HG02798 (cell line): Measurements from ENCODE around the gene ADAM23.
A peak's percentile ranks its signal among the peaks of the same experiment; 100 is the strongest.

Experiments
- ATAC-seq: cut with Tn5 transposase; IDR thresholded peaks from one replicate; pipeline ENCODE4 v1.9.1; 2021; ENCODE audit warnings: mild to moderate bottlenecking; ENCODE audit not compliant: unreplicated experiment, poor library complexity

Gene ADAM23

DNA sequence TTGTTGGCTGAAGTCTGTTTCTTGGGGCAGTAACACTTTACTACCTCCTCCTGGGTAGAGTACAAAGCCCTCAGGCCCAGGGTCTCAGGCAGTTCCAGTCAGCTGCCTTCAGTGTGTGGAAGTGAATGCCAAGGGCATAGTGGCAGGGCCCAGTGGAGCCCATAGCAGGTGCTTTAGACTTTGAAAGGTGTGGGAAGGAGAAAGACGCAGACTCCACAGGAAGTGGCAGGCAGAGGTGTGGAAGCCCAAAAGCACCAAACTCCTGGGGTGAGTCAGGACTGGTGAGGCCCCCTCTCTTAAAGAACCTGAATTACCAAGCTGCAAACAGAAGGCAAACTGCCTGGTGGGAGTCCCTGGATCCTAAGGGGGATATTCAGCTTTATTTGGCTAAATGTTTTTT, 45.3 kb downstream of the ADAM23 start:
- no peak for ATAC-seq

DNA sequence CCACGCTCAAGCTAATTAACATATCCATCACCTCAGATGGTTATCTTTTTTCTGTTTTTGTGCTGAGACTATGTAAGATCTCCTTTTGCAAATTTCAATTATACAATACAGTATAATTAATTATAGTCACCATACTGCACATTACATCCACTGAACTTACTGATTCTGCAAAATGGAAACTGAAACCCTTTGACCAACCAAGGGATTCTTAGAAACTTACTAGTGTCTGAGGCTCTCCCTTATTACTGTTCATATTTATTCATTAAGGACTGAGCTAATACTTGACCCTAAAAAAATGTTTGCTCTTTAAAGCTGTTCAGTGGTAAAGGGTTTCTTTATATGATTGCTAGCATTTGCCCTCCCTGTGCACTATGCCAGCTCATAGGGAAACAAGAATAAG, 50.7 kb downstream of the ADAM23 start:
- no peak for ATAC-seq

DNA sequence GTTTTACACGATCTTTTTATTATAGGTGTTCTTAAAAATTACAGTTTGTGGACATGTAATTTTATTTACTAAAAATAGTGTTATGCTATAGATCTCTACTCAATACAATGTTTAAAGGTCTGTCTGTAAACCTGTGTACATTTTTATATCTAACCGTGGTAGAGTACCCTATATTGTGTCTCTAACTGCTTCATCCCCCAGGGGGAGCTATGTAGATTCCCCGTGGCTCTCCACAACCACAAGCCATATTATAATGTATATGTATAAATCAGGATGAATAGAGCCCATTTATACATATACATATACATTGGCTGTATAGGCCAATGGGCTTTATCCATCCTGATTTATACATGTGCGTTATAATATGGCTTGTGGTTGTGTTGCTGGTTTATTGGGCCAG, 59.4 kb downstream of the ADAM23 start:
- no peak for ATAC-seq

- no peak for ATAC-seq
These were observed 68.0 kb downstream of the ADAM23 start for GRCh38 chr2:206511283-206511682.

GRCh38 chr2:206512999-206513398, 69.7 kb downstream of the ADAM23 start:
- ATAC-seq: no peak

DNA sequence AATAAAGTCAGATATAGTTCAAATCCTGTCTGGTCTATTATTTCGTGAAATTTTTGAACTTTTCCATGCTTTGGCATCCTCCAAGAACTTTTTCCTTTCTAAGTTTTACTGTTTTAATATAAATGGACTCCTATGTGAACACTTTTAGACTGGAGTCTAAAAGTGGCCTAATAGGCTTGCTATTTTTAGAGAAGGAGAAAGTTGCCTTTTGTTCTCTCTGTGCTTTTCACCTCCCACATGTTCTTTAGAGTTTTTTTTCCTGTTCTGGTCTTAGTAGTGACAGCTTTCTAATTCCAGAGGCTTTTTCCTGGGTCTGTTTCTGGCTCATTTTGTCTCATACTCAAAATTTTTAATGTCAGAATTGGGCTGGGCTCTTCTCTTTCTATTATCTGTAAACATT, 72.2 kb downstream of the ADAM23 start:
- ATAC-seq: no peak

- no peak for ATAC-seq
These were observed 75.7 kb downstream of the ADAM23 start for GRCh38 chr2:206518997-206519396.

DNA sequence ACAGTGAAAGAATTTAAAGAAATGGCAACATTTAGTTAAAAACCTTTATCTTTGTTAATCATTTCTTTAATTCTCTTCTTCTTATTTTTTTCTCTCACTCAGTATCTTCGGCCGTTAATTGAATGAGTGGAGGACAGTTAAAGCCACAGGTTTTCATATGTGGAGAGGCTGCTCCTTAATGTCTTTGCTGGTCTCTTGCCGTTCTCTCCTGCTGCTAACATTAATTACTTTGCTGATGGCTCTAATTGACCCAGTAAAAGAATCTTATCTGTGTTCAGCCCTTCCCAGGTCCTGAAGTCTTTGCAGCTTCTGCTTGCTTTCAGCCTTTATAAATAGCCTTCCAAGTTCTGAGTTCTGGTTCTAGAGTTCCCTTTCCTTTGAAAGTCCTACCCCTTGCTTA, 77.1 kb downstream of the ADAM23 start:
- no peak for ATAC-seq

DNA sequence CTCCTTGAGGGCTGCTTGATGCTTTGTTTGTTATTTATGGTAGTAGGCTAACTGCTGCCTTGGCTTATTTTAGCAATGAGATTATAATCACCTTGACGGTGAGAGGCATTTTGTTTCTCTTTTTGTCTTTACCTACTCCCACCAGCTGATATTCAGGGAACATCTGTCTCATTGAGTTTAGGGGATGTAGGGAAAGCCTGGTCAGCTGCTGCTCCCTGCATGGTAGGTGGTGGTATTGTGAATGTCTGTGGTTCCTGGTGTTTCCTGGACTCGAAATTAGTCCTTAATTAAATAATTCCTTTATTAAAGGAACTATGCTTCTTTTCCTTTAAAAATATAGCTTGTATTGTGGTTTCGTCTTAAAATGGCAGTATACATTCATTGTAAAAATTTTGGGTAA, 77.8 kb downstream of the ADAM23 start:
- no peak for ATAC-seq

DNA sequence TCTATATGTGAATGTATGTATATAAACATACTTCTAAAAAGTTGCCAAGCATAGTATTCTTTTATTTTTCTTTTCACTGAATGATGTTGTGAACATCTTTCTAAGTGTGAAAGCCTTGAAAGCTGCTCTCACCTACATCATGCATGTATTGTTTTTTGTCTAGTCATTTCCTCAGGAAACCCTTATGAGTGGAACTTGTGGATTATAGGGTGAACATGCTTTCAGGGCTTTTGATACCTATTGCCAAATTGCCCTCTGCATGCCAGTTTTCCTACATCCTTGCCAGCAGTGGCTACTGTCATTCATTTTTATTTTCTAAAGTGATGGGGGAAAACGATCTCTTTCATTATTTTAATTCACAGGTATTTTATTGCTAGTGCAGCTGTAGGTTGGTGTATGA, 78.3 kb downstream of the ADAM23 start:
- no peak for ATAC-seq

- no peak for ATAC-seq
These were observed 83.1 kb downstream of the ADAM23 start for GRCh38 chr2:206526416-206526815.

- ATAC-seq: no peak
These were observed 83.8 kb downstream of the ADAM23 start for GRCh38 chr2:206527153-206527552.

DNA sequence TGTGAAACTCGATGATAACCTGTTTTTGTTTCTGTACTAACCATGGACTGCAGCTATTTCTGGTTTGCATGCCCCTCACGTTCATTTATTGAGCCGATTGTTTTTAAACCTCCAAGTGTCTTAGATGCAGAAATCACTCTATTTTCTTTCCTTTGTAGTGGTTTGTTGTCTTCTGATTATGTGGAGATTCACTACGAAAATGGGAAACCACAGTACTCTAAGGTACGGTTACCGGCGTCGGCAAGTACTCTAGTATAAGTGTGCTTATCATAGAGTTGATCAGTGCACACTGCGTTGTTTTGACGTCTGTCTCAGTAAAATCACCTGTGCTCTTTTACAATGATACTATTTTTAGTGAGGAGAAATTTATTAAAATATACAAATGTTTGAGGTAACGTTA, 87.4 kb downstream of the ADAM23 start:
- no peak for ATAC-seq

DNA sequence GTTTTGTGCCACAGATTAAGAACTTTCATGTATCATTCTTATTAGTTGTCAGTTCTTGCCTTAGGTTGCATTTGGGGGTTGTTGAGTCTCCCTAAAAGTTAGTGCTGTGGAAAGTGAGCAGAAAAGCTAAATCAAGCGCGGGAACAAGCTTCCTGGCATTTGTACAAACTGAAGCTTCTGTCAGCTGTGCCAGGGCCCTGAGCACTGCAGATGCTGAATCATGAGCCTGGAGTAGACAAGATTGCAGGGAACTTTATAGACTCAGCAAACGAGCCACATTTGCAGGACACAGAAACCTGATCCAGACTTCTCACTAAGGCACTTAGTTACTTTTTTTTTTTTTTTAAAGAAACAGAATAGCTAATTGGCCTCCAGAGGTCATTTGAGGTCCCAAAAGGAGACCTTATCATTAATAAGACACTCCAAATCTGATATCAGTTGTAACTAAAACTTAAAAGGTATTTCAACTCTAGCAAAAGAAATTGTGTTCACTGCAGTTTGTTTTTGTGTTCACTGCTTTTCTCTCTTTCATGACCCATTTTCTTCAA, 88.7 kb downstream of the ADAM23 start:
- ATAC-seq: no peak

- ATAC-seq: no peak
These were observed 90.6 kb downstream of the ADAM23 start for GRCh38 chr2:206533977-206534376.

DNA sequence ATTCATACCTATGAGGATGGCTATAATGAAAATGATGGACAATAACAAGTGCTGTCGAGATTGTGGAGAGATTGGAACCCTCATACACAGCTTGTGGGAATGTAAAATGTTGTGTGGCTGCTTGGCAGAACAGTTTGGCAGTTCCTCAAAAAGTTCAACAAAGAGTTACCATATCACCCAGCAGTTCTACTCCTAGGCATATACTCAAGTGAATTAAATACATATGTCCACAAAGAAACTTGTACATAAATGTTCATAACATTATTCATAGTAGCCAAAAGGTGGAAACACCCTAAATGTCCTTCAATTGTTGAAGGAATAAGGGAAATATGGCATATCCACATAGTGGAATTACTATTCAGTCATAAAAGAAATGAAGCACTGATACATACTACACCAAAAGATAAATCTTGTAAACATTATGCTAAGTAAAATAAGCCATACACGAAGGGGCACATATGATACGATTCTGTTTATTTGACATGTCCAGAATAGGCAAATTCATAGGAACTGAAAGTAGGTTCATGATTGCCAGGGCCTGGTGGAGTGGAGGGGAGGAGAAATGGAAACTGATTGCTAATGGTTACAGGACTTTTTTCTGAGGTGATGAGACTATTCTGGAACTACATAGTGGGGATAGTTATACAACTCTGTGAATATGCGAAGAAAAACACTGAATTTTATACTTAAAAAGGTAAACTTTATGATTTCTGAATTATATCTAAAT, 92.1 kb downstream of the ADAM23 start:
- peak; percentile 53 for ATAC-seq

DNA sequence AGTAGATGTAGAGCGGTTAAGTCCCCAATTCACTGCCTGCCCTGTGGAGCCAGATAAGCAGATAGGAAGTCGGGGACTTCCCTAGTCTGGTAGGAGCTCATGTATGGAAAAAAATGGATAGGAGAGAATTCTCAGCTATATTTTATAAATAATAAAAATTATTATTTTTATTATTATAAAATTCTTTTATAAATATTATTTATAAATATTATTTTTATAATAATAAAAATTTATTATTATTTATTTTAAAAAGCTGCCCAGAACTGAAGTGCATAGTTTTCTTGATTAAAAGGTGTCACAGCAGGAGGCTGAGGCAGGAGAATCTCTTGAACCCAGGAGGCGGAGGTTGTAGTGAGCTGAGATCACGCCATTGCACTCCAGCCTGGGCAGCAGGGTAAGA, 97.4 kb downstream of the ADAM23 start:
- no peak for ATAC-seq

DNA sequence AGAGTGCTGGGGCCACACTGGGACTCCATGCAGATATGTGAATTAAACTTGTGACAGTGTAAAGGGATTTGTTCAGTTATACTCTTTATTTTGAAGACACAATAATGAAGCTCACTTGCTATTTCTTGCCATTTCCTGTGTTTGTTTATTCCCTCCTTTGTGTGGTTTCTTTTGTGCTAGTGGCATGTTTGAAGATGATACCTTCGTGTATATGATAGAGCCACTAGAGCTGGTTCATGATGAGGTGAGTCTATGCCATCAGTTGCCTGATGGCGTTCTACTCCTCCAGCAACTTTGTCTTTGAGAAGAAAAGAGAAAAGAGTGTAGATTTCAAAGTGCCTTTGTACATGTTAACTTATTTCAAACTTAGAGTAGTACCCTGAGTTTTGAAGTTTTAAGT, 99.7 kb downstream of the ADAM23 start:
- ATAC-seq: no peak

GRCh38 chr2:206548383-206548782, 105.1 kb downstream of the ADAM23 start:
- ATAC-seq: no peak

DNA sequence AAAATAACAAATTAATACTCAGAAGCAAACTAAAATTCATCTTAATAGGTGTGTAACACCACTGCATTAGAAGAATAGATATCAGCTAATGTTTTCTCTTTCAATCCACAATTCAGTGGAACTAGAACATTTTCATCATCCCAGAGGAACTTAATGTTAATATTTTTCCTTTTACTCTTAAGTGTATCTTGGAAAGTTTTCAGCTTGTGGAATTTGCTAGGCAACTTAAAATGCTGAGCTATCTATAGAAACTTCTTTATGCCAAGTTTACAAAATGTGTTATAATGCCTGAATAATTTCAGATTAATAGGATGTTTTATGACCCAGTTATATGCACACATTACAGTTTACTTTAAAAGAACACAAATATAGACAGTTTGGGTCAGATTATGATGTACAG, 112.4 kb downstream of the ADAM23 start:
- ATAC-seq: no peak

- ATAC-seq: peak; percentile 65
These were observed 113.1 kb downstream of the ADAM23 start for GRCh38 chr2:206556357-206556949.

GRCh38 chr2:206557321-206557720, 114.0 kb downstream of the ADAM23 start:
- ATAC-seq: no peak
